AG04450 (cell line): ENCODE measurements around the gene DHRSX. TPM values are rescaled to one million over a fixed set of nuclear protein-coding genes. Genes with fewer than 3 reads are reported as not detected.

Experiments used
- CTCF ChIA-PET: fragments of 300-600, 350-600 bp; formaldehyde crosslinking; extraction: SDS; loops from one replicate; lab custom pipeline; 2022; ENCODE audit warnings: antibody characterized with exemption, inconsistent platforms; lab: Charles Lee
- POLR2A ChIA-PET: fragments of 350-600 bp; formaldehyde crosslinking; extraction: SDS; loops from one replicate; lab custom pipeline; 2021; ENCODE audit warnings: antibody characterized with exemption, inconsistent platforms; lab: Yijun Ruan, JAX
- DNase-seq: peaks from one replicate; pipeline ENCODE4 v3.0.0-alpha.2; 2011; ENCODE audit warnings: low read depth, low spot score
- H3K27ac ChIP-seq: one replicate; pipeline ENCODE4 v1.5.1; 2012; ENCODE audit warnings: low read depth, low read length, control low read depth
- H3K27me3 ChIP-seq: one replicate; pipeline ENCODE4 v1.6.0; 2012; ENCODE audit warnings: low read length; ENCODE audit not compliant: control insufficient read depth, insufficient read depth
- H3K4me3 ChIP-seq: 2 replicates; pipeline ENCODE4 v1.5.1; 2011; ENCODE audit warnings: mild to moderate bottlenecking, low read depth, low read length, control low read depth
- H3K9me3 ChIP-seq: 2 replicates; pipeline ENCODE4 v1.5.1; 2012; ENCODE audit warnings: low read length; ENCODE audit not compliant: control insufficient read depth, insufficient read depth
- CTCF ChIP-seq: IDR thresholded peaks from 2 replicates; pipeline ENCODE4 v1.5.1; 2011; ENCODE audit warnings: low read depth, low read length, control low read depth, inconsistent platforms
- polyA plus RNA-seq: library from polyadenylated mRNA; depleted of rRNA; stranded (reverse); fragments of >200 nt; gene quantifications from 2 replicates; pipeline ENCODE4 v1.2.3, GENCODE V29; 2011

DHRSX gene
- polyA plus RNA-seq, 1 experiment = 43.2 TPM

- H3K4me3 ChIP-seq = no peak overlapping the region
- no peak for TF ChIP-seq CTCF
- peak overlapping the region; percentile 58 for H3K27ac ChIP-seq
- ChIA-PET CTCF (no interaction called here), POLR2A (no interaction called here)
- DNase-seq = no peak
- H3K9me3 ChIP-seq = peaks cover 12% of the 10 kb centered on the region
- no peaks in the 10 kb centered on the region for H3K27me3 ChIP-seq
Observed at GRCh38 chrX:2342281-2342688, 158.5 kb downstream of the DHRSX start.

- no peak for DNase-seq
- Histone ChIP-seq H3K27me3 (no peaks in the 10 kb centered on the region), H3K4me3 (no peak overlapping the region), H3K9me3 (peaks cover 12% of the 10 kb centered on the region), H3K27ac (no peak overlapping the region)
- ChIA-PET CTCF (no interaction called here), POLR2A (no interaction called here)
- TF ChIP-seq CTCF = no peak
Observed at GRCh38 chrX:2340991-2341390, 159.8 kb downstream of the DHRSX start.

GRCh38 chrX:2336181-2336580 lies 164.6 kb downstream of the DHRSX start:
- no peaks in the 10 kb centered on the region for H3K27me3 ChIP-seq
- no peak overlapping the region for H3K27ac ChIP-seq
- ChIA-PET POLR2A (no interaction called here), CTCF (no interaction called here)
- H3K9me3 ChIP-seq = peaks cover 12% of the 10 kb centered on the region
- H3K4me3 ChIP-seq = no peak overlapping the region
- TF ChIP-seq CTCF = no peak
- DNase-seq = no peak

- peaks cover 10% of the 10 kb centered on the region for H3K9me3 ChIP-seq
- ChIA-PET CTCF (no interaction called here), POLR2A (no interaction called here)
- no peak overlapping the region for H3K27ac ChIP-seq
- no peaks in the 10 kb centered on the region for H3K27me3 ChIP-seq
- no peak for DNase-seq
- TF ChIP-seq CTCF = no peak
- H3K4me3 ChIP-seq = no peak overlapping the region
Observed at GRCh38 chrX:2334237-2334636, 166.5 kb downstream of the DHRSX start.

GRCh38 chrX:2332252-2332651 lies 168.5 kb downstream of the DHRSX start:
- POLR2A ChIA-PET = no interaction called here
- TF ChIP-seq CTCF = no peak

More at GRCh38 chrX:2332252-2332651, 168.5 kb downstream of the DHRSX start:
- Histone ChIP-seq H3K27me3 (no peaks in the 10 kb centered on the region), H3K9me3 (no peaks in the 10 kb centered on the region), H3K27ac (no peak overlapping the region), H3K4me3 (no peak overlapping the region)
- CTCF ChIA-PET = no interaction called here
- no peak for DNase-seq
